ENCODE results near the gene ADAMTS16.
A peak's percentile ranks its signal among the peaks of the same experiment; 100 is the strongest.

The ADAMTS16 gene

GRCh38 chr5:5165541-5166002 is 25.4 kb downstream of the ADAMTS16 start:
- in situ Hi-C loops (cut with HindIII; ENCODE audit: low sequenced_read_pairs), result no loop called here
- TF ChIP-seq CTCF (IDR thresholded peaks at IDR 0.05; ENCODE audit: low read depth, low read length), result no peak
- no peak overlapping the region for H3K4me3 ChIP-seq (ENCODE audit: low read depth, low read length)
- DNase-seq (ENCODE audit: low read depth, low spot score), result peak; percentile 36

- TF ChIP-seq CTCF (IDR thresholded peaks at IDR 0.05; ENCODE audit: low read depth, low read length), result no peak
- in situ Hi-C loops (cut with HindIII; ENCODE audit: low sequenced_read_pairs), result no loop called here
- no peak for DNase-seq (ENCODE audit: low read depth, low spot score)
- no peak overlapping the region for H3K4me3 ChIP-seq (ENCODE audit: low read depth, low read length)
Observed at GRCh38 chr5:5169466-5169865, 29.3 kb downstream of the ADAMTS16 start.

GRCh38 chr5:5178136-5178535 is 38.0 kb downstream of the ADAMTS16 start:
- in situ Hi-C loops (cut with HindIII; ENCODE audit: low sequenced_read_pairs), result no loop called here
- H3K4me3 ChIP-seq (ENCODE audit: low read depth, low read length), result no peak overlapping the region
- DNase-seq (ENCODE audit: low read depth, low spot score), result no peak
- no peak for TF ChIP-seq CTCF (IDR thresholded peaks at IDR 0.05; ENCODE audit: low read depth, low read length)

GRCh38 chr5:5178580-5178979 is 38.5 kb downstream of the ADAMTS16 start:
- no peak overlapping the region for H3K4me3 ChIP-seq (ENCODE audit: low read depth, low read length)
- in situ Hi-C loops (cut with HindIII; ENCODE audit: low sequenced_read_pairs), result no loop called here
- no peak for DNase-seq (ENCODE audit: low read depth, low spot score)
- no peak for TF ChIP-seq CTCF (IDR thresholded peaks at IDR 0.05; ENCODE audit: low read depth, low read length)

GRCh38 chr5:5179079-5179478 is 38.9 kb downstream of the ADAMTS16 start:
- in situ Hi-C loops (cut with HindIII; ENCODE audit: low sequenced_read_pairs), result no loop called here
- DNase-seq (ENCODE audit: low read depth, low spot score), result no peak
- no peak for TF ChIP-seq CTCF (IDR thresholded peaks at IDR 0.05; ENCODE audit: low read depth, low read length)
- H3K4me3 ChIP-seq (ENCODE audit: low read depth, low read length), result no peak overlapping the region

- in situ Hi-C loops (cut with HindIII; ENCODE audit: low sequenced_read_pairs), result no loop called here
- DNase-seq (ENCODE audit: low read depth, low spot score), result no peak
- no peak overlapping the region for H3K4me3 ChIP-seq (ENCODE audit: low read depth, low read length)
- no peak for TF ChIP-seq CTCF (IDR thresholded peaks at IDR 0.05; ENCODE audit: low read depth, low read length)
Observed at GRCh38 chr5:5179597-5179996, 39.5 kb downstream of the ADAMTS16 start.
